ENCODE data around the gene SUMF1. TPM values are rescaled to one million over a fixed set of nuclear protein-coding genes. Genes with fewer than 3 reads are reported as not detected.

The SUMF1 gene
- total and polyA plus RNA-seq, 4 donors, result 13.0 to 34.2 (median 23.5) TPM

DNA sequence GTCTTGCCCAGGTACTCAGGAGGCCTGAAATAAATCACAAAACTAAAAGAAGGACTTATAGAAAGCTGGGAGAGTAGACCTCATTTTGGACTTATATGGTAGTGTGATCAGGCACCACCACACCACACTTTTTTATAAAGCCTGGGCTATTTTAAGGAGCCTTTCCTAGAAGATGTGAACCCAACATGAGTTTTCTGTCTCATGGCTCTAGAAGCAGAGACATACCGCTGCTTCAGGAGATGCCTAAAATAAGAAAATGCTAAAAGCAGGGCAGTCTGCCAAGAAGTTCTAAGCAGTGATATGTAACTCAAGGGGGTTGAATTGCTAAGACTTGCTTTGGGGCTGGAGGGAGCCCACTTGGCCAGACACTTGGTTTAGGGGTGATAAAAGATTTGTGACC lies 49.6 kb downstream of the SUMF1 start:
- H3K4me1 ChIP-seq (ENCODE audit: control insufficient read depth in 4 of 4, insufficient read depth in 4 of 4, low read length in 3 of 4), result no peaks in the 10 kb centered on the region
- no peak overlapping the region for H3K4me3 ChIP-seq (ENCODE audit: low read depth in 1 of 3, low read length in 3 of 3)
- no peaks in the 10 kb centered on the region for H3K27me3 ChIP-seq (ENCODE audit: control insufficient read depth in 4 of 4, insufficient read depth in 4 of 4, low read length in 3 of 4)
- no peak for DNase-seq (ENCODE audit: low spot score)
- 86% methylated on average over 1 of the region's 1 CpG for WGBS
- H3K36me3 ChIP-seq (ENCODE audit: control insufficient read depth in 4 of 4, insufficient read depth in 3 of 4, low read depth in 1 of 4, low read length in 3 of 4), result peaks cover 7 to 10% (median 8%) of the 10 kb centered on the region in 4 donors
- H3K27ac ChIP-seq (ENCODE audit: low read depth in 1 of 2, low read length in 2 of 2), result no peak overlapping the region
- H3K9me3 ChIP-seq (ENCODE audit: control insufficient read depth in 4 of 4, low read length in 3 of 4), result no peaks in the 10 kb centered on the region
- no peak overlapping the region for H3K9ac ChIP-seq (ENCODE audit: low read depth in 1 of 2, low read length in 2 of 2)
- TF ChIP-seq REST (IDR thresholded peaks at IDR 0.05), result no peak
- TF ChIP-seq, protein P1, sequence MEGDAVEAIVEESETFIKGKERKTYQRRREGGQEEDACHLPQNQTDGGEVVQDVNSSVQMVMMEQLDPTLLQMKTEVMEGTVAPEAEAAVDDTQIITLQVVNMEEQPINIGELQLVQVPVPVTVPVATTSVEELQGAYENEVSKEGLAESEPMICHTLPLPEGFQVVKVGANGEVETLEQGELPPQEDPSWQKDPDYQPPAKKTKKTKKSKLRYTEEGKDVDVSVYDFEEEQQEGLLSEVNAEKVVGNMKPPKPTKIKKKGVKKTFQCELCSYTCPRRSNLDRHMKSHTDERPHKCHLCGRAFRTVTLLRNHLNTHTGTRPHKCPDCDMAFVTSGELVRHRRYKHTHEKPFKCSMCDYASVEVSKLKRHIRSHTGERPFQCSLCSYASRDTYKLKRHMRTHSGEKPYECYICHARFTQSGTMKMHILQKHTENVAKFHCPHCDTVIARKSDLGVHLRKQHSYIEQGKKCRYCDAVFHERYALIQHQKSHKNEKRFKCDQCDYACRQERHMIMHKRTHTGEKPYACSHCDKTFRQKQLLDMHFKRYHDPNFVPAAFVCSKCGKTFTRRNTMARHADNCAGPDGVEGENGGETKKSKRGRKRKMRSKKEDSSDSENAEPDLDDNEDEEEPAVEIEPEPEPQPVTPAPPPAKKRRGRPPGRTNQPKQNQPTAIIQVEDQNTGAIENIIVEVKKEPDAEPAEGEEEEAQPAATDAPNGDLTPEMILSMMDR (IDR thresholded peaks at IDR 0.05; ENCODE audit: low read depth, low read length, missing input control), result no peak
- no peak for TF ChIP-seq JUND (IDR thresholded peaks at IDR 0.05)
- no peak for TF ChIP-seq ATF3 (IDR thresholded peaks at IDR 0.05)

DNA sequence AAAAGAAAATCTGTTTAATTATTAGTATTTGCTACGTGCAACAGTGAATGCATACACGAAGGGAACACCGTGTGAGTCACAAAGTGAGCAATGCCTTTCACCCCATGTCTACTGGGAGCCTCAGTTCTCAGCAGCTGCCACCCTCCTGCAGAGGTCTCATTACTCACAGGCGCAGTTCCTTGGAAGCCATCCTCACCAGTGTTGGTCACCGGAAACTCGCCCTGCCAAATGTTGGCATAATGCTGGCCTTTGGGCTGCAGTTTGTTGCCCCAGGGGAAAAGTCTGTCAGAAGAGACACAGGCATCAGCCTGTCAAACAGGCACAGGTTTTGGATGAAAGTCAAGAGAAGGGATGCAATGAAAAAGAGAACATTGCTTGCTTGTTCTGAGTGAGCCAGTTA lies 50.1 kb downstream of the SUMF1 start:
- Histone ChIP-seq H3K9ac (ENCODE audit: low read depth in 1 of 2, low read length in 2 of 2) (no peak overlapping the region), H3K9me3 (ENCODE audit: control insufficient read depth in 4 of 4, low read length in 3 of 4) (no peaks in the 10 kb centered on the region), H3K27me3 (ENCODE audit: control insufficient read depth in 4 of 4, insufficient read depth in 4 of 4, low read length in 3 of 4) (no peaks in the 10 kb centered on the region), H3K27ac (ENCODE audit: low read depth in 1 of 2, low read length in 2 of 2) (no peak overlapping the region), H3K36me3 (ENCODE audit: control insufficient read depth in 4 of 4, insufficient read depth in 3 of 4, low read depth in 1 of 4, low read length in 3 of 4) (peaks cover 7 to 10% (median 8%) of the 10 kb centered on the region in 4 donors), H3K4me1 (ENCODE audit: control insufficient read depth in 4 of 4, insufficient read depth in 4 of 4, low read length in 3 of 4) (no peaks in the 10 kb centered on the region), H3K4me3 (ENCODE audit: low read depth in 1 of 3, low read length in 3 of 3) (no peak overlapping the region)
- DNase-seq (ENCODE audit: low spot score), result no peak
- TF ChIP-seq, protein P1 (IDR thresholded peaks at IDR 0.05; ENCODE audit: low read depth, low read length, missing input control), result no peak
- TF ChIP-seq JUND (IDR thresholded peaks at IDR 0.05) (no peak), REST (IDR thresholded peaks at IDR 0.05) (no peak), EGR1 (IDR thresholded peaks at IDR 0.05; ENCODE audit: low read depth in 2 of 2) (no peak), RAD21 (IDR thresholded peaks at IDR 0.05) (no peak), NR2F2 (IDR thresholded peaks at IDR 0.05) (no peak)
- 98% methylated on average over 6 of the region's 6 CpGs for WGBS
